Epithelial cell of proximal tubule (primary cell): ENCODE results near the gene TBPL1. TPM values are rescaled to one million over a fixed set of nuclear protein-coding genes. Genes with fewer than 3 reads are reported as not detected.

Experiments used
- DNase-seq: peaks from one replicate; pipeline ENCODE4 v3.0.0-alpha.2; 2011; ENCODE audit warnings: low read depth
- H3K4me3 ChIP-seq: 2 replicates; pipeline ENCODE4 v1.5.1; 2011; ENCODE audit warnings: low read depth, mild to moderate bottlenecking, low read length
- CTCF ChIP-seq: conservative IDR thresholded peaks from 2 replicates; pipeline ENCODE4 v1.5.1; 2012; ENCODE audit warnings: low read depth, mild to moderate bottlenecking, low read length
- total RNA-seq: library from RNA; depleted of rRNA; stranded (reverse); fragments of >200 nt; gene quantifications from 2 replicates; pipeline ENCODE4 v1.2.3, GENCODE V29; 2015

The TBPL1 gene
- total RNA-seq, 1 donor from 2014 or later: 24.7 TPM

GRCh38 chr6:134016558-134016814 lies 63.5 kb downstream of the TBPL1 start:
- H3K4me3 ChIP-seq: no peak overlapping the region
- no peak for DNase-seq
- no peak for TF ChIP-seq CTCF

- DNase-seq: no peak
Observed at GRCh38 chr6:134020071-134020470, 67.0 kb downstream of the TBPL1 start.

GRCh38 chr6:134020543-134020942 lies 67.5 kb downstream of the TBPL1 start:
- DNase-seq: no peak
- no peak overlapping the region for H3K4me3 ChIP-seq
- TF ChIP-seq CTCF: no peak

More at GRCh38 chr6:134020071-134020470, 67.0 kb downstream of the TBPL1 start:
- TF ChIP-seq CTCF: no peak
- no peak overlapping the region for H3K4me3 ChIP-seq

- no peak for TF ChIP-seq CTCF
- H3K4me3 ChIP-seq: no peak overlapping the region
- DNase-seq: no peak
Observed at GRCh38 chr6:134020968-134021367, 67.9 kb downstream of the TBPL1 start.

- no peak for TF ChIP-seq CTCF
Observed at GRCh38 chr6:134021396-134022122, 68.5 kb downstream of the TBPL1 start.

GRCh38 chr6:134022650-134023049 lies 69.6 kb downstream of the TBPL1 start:
- no peak overlapping the region for H3K4me3 ChIP-seq
- DNase-seq: no peak
- TF ChIP-seq CTCF: no peak

More at GRCh38 chr6:134021396-134022122, 68.5 kb downstream of the TBPL1 start:
- no peak for DNase-seq
- H3K4me3 ChIP-seq: no peak overlapping the region

GRCh38 chr6:134026597-134026996 lies 73.6 kb downstream of the TBPL1 start:
- no peak for DNase-seq
- no peak for TF ChIP-seq CTCF

More at GRCh38 chr6:134026597-134026996, 73.6 kb downstream of the TBPL1 start:
- no peak overlapping the region for H3K4me3 ChIP-seq
